CD14-positive monocyte (primary cell): Measurements from ENCODE around the gene MYRF. TPM values are rescaled to one million over a fixed set of nuclear protein-coding genes. Genes with fewer than 3 reads are reported as not detected.

Source experiments
- DNase-seq, 3 donors: peaks; one replicate each; pipeline ENCODE4 v3.0.0-alpha.2; 2011 to 2022
- H2AFZ ChIP-seq: 2 replicates; pipeline ENCODE4 v1.6.0; 2012; ENCODE audit warnings: mild to moderate bottlenecking, low read depth, low read length, inconsistent platforms; ENCODE audit not compliant: insufficient read depth, poor library complexity, severe bottlenecking
- H3K27ac ChIP-seq, 2 donors: 1 replicate in 1 of 2; 2 replicates in 1 of 2; pipeline ENCODE4 v1.5.1; 2012 to 2013; ENCODE audit warnings: low read length in 2 of 2, control low read depth in 1 of 2, inconsistent platforms in 1 of 2, low read depth in 1 of 2, mild to moderate bottlenecking in 1 of 2
- H3K27me3 ChIP-seq, 2 donors: one replicate each; pipeline versions ENCODE4 v1.6.0 to v1.6.1; 2011 to 2013; ENCODE audit warnings: low read length in 2 of 2; ENCODE audit not compliant: control insufficient read depth in 2 of 2, insufficient read depth in 2 of 2
- H3K36me3 ChIP-seq, 2 donors: replicated peaks in 1 of 2; 1 replicate in 1 of 2; 2 replicates in 1 of 2; pipeline versions ENCODE4 v1.5.1 to v1.6.1; 2012 to 2013; ENCODE audit warnings: low read length in 2 of 2, control low read depth in 1 of 2, inconsistent platforms in 1 of 2, mild to moderate bottlenecking in 1 of 2; ENCODE audit not compliant: insufficient read depth in 2 of 2, control insufficient read depth in 1 of 2
- H3K4me1 ChIP-seq, 2 donors: 1 replicate in 1 of 2; 2 replicates in 1 of 2; pipeline versions ENCODE4 v1.5.1 to v1.6.1; 2012 to 2013; ENCODE audit warnings: low read length in 2 of 2, control low read depth in 1 of 2, inconsistent platforms in 1 of 2, mild to moderate bottlenecking in 1 of 2, moderate library complexity in 1 of 2; ENCODE audit not compliant: insufficient read depth in 2 of 2, control insufficient read depth in 1 of 2
- H3K4me2 ChIP-seq: replicated peaks from 2 replicates; pipeline ENCODE3; 2012; ENCODE audit warnings: low read length, moderate library complexity, mild to moderate bottlenecking; ENCODE audit not compliant: poor library complexity, severe bottlenecking; ENCODE audit errors: extremely low read depth
- H3K4me3 ChIP-seq, 3 experiments: fragments of 200-600 bp in 1 of 3; sonication (generic) in 1 of 3; replicated peaks in 1 of 3; 1 replicate in 2 of 3; 2 replicates in 1 of 3; pipeline ENCODE4 v1.5.1; 2011 to 2013; ENCODE audit warnings: low read length in 3 of 3, mild to moderate bottlenecking in 3 of 3, control low read depth in 2 of 3, low read depth in 2 of 3, inconsistent platforms in 1 of 3, moderate library complexity in 1 of 3
- H3K79me2 ChIP-seq: 2 replicates; pipeline ENCODE4 v1.6.0; 2012; ENCODE audit warnings: mild to moderate bottlenecking, control low read depth, inconsistent platforms, low read length, moderate library complexity; ENCODE audit not compliant: insufficient read depth
- H3K9ac ChIP-seq: 2 replicates; pipeline ENCODE4 v1.6.0; 2017; ENCODE audit warnings: low read length, mild to moderate bottlenecking; ENCODE audit not compliant: insufficient read depth, poor library complexity, severe bottlenecking
- H3K9me3 ChIP-seq, 2 donors: replicated peaks in 1 of 2; 1 replicate in 1 of 2; 2 replicates in 1 of 2; pipeline versions ENCODE4 v1.5.1 to v1.6.1; 2012 to 2013; ENCODE audit warnings: low read length in 2 of 2, control low read depth in 1 of 2; ENCODE audit not compliant: control insufficient read depth in 1 of 2, insufficient read depth in 1 of 2
- H4K20me1 ChIP-seq: 2 replicates; pipeline ENCODE4 v1.6.0; 2012; ENCODE audit warnings: mild to moderate bottlenecking, low read length, control low read depth, moderate library complexity; ENCODE audit not compliant: insufficient read depth
- H3K27ac Mint-ChIP-seq, 7 donors: one replicate each; pipeline ENCODE4 v1.8.0; 2020; ENCODE audit warnings: mild to moderate bottlenecking in 7 of 7, mixed read lengths in 7 of 7, moderate library complexity in 6 of 7, inconsistent platforms in 2 of 7
- H3K27me3 Mint-ChIP-seq, 3 donors: one replicate each; pipeline ENCODE4 v1.8.0; 2021 to 2022; ENCODE audit warnings: low read depth in 3 of 3, mild to moderate bottlenecking in 3 of 3, mixed read lengths in 3 of 3, moderate library complexity in 3 of 3, inconsistent platforms in 1 of 3
- H3K36me3 Mint-ChIP-seq, 2 donors: one replicate each; pipeline ENCODE4 v1.8.0; 2020; ENCODE audit warnings: mixed read lengths in 2 of 2, inconsistent platforms in 1 of 2, mild to moderate bottlenecking in 1 of 2
- H3K4me1 Mint-ChIP-seq: one replicate; pipeline ENCODE4 v1.8.0; 2020; ENCODE audit warnings: mild to moderate bottlenecking, mixed read lengths
- H3K4me3 Mint-ChIP-seq, 2 donors: one replicate each; pipeline ENCODE4 v1.8.0; 2020; ENCODE audit warnings: mild to moderate bottlenecking in 2 of 2, mixed read lengths in 2 of 2, moderate library complexity in 1 of 2
- H3K9me3 Mint-ChIP-seq, 7 donors: one replicate each; pipeline ENCODE4 v1.8.0; 2020 to 2022; ENCODE audit warnings: mixed read lengths in 7 of 7, mild to moderate bottlenecking in 6 of 7, moderate library complexity in 6 of 7, inconsistent platforms in 2 of 7
- WGBS: methylation state at CpG from one replicate; pipeline ENCODE4 v1.1.5; 2013; ENCODE audit warnings: missing lambda C conversion rate; ENCODE audit not compliant: insufficient coverage; 5-methylcytosine and 5-hydroxymethylcytosine counted together
- intact Hi-C, 2 donors: fragments of 100-400 bp; cut with micrococcal nuclease; formaldehyde crosslinking; loops; one replicate each; pipeline versions ENCODE4 v1.15.0 to v1.15.1; 2023
- polyA plus RNA-seq, 3 donors: library from polyadenylated mRNA; depleted of rRNA in 1 of 3; unstranded in 2 of 3; stranded (reverse) in 1 of 3; fragments of 300-500 nt in 2 of 3; fragments of >200 nt in 1 of 3; fragmentation: Illumina TruSeq in 2 of 3; gene quantifications; 1 replicate in 2 of 3; 2 replicates in 1 of 3; pipeline ENCODE4 v1.2.3, GENCODE V29; 2012 to 2021
- TF ChIP-seq, protein P1 (sequence below): fragments of 200-600 bp; IDR thresholded peaks from one replicate; pipeline ENCODE4 v1.8.0; 2022; ENCODE audit warnings: antibody characterized with exemption, mild to moderate bottlenecking

MYRF gene
- polyA plus RNA-seq, 3 donors = 0.18 to 0.19 TPM; not detected in 1

DNA sequence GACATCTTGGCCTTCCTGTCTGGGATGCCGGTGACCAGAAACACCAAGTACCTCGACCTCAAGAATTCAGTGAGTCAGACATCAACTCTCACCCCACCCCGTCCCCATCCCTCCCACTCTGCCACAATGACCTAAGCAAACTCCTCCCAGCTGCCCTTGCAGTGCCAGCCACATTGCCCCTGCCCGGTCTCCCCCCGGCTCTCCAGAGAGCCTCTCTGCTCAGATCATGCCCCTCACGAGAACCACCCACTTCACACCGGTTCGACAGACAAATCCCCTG, 23.6 kb upstream of the MYRF start:
- 74% methylated on average over 8 of the region's 8 CpGs for WGBS
- Histone ChIP-seq H3K4me1 (peaks cover 0 to 5% of the 10 kb centered on the region in 2 donors), H3K4me2 (no peak overlapping the region), H3K27me3 (no peaks in the 10 kb centered on the region), H3K4me3 (no peak overlapping the region), H3K27ac (no peak overlapping the region), H3K79me2 (no peaks in the 10 kb centered on the region), H4K20me1 (no peaks in the 10 kb centered on the region), H2AFZ (no peak overlapping the region), H3K9me3 (no peaks in the 10 kb centered on the region), H3K9ac (no peak overlapping the region), H3K36me3 (peaks cover 2 to 62% of the 10 kb centered on the region in 2 donors)
- H3K27ac Mint-ChIP-seq = peak overlapping the region in 3 of 7 donors; percentile 0 to 54 (median 8)
- H3K36me3 Mint-ChIP-seq = peaks cover 38 to 40% of the 10 kb centered on the region in 2 donors
- no peak overlapping the region for H3K4me3 Mint-ChIP-seq
- no peak for DNase-seq
- TF ChIP-seq, protein P1, sequence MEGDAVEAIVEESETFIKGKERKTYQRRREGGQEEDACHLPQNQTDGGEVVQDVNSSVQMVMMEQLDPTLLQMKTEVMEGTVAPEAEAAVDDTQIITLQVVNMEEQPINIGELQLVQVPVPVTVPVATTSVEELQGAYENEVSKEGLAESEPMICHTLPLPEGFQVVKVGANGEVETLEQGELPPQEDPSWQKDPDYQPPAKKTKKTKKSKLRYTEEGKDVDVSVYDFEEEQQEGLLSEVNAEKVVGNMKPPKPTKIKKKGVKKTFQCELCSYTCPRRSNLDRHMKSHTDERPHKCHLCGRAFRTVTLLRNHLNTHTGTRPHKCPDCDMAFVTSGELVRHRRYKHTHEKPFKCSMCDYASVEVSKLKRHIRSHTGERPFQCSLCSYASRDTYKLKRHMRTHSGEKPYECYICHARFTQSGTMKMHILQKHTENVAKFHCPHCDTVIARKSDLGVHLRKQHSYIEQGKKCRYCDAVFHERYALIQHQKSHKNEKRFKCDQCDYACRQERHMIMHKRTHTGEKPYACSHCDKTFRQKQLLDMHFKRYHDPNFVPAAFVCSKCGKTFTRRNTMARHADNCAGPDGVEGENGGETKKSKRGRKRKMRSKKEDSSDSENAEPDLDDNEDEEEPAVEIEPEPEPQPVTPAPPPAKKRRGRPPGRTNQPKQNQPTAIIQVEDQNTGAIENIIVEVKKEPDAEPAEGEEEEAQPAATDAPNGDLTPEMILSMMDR = no peak
- H3K9me3 Mint-ChIP-seq = peaks cover 0 to 2% (median 0%) of the 10 kb centered on the region in 7 donors
- intact Hi-C loops = no loop called here
- H3K27me3 Mint-ChIP-seq = peaks cover 0 to 6% (median under 1%) of the 10 kb centered on the region in 3 donors
- peaks cover 7% of the 10 kb centered on the region for H3K4me1 Mint-ChIP-seq

DNA sequence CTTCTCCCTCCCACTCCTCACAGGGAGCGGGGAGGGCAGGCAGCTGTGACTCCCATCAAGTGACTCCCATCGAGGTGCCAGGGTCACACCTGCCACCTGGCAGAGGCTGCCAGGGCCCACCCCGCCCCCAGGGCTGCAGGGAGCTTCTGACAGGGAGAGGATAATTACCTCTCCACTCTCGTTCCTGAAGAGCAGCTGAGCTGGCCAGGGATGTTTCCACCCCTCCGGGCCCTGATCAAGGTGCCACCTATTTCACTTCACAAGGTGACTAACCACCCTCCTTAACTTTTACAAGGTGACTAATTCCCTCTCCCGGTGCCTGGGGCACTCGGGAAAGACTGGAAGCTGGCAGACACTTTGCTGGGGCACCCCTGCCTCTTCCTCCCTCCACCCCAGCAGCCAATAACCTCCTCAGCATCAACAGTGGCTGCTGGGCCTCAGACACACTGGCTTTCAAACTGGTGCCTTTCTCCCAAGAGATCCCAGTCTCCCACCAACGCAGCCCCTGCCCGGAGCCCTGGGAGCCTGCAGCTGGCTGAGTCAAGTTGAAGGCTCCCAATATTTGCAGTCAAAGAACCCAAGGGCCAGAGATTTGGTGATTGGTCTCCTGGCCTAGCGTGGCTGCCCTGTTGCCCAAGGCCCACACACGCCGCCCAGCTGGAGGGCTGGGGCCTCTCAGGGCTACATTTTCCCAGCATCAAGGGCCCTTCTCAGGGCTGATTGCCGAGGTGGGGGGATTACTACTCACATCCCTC, 22.0 kb upstream of the MYRF start:
- intact Hi-C loops = no loop called here
- peak overlapping the region in 4 of 7 donors; percentile 37 to 59 (median 44) for H3K27ac Mint-ChIP-seq
- peaks cover 0 to 3% (median 1%) of the 10 kb centered on the region in 3 donors for H3K27me3 Mint-ChIP-seq
- peaks cover 7% of the 10 kb centered on the region for H3K4me1 Mint-ChIP-seq
- no peaks in the 10 kb centered on the region for H3K9me3 ChIP-seq
- no peak overlapping the region for H3K4me3 ChIP-seq
- WGBS = 95% methylated on average over 13 of the region's 13 CpGs
- H3K4me1 ChIP-seq = peaks cover 0 to 5% of the 10 kb centered on the region in 2 donors
- H4K20me1 ChIP-seq = no peaks in the 10 kb centered on the region
- no peak for DNase-seq
- no peak overlapping the region for H3K4me2 ChIP-seq
- H3K36me3 ChIP-seq = peaks cover 3 to 52% of the 10 kb centered on the region in 2 donors
- TF ChIP-seq, protein P1 = no peak
- peaks cover 0 to 2% (median 0%) of the 10 kb centered on the region in 7 donors for H3K9me3 Mint-ChIP-seq
- H3K27me3 ChIP-seq = no peaks in the 10 kb centered on the region
- no peak overlapping the region for H3K9ac ChIP-seq
- H3K36me3 Mint-ChIP-seq = peaks cover 32 to 34% of the 10 kb centered on the region in 2 donors
- H3K4me3 Mint-ChIP-seq = no peak overlapping the region
- H3K79me2 ChIP-seq = no peaks in the 10 kb centered on the region
- H2AFZ ChIP-seq = no peak overlapping the region
- no peak overlapping the region for H3K27ac ChIP-seq
